Esophagus muscularis mucosa (tissue), 4 donors: ENCODE measurements around the gene PFKFB3.

Experiments used
- EP300 ChIP-seq: sonication (generic); formaldehyde crosslinking; IDR thresholded peaks from one replicate; pipeline ENCODE4 v1.6.1; 2017; ENCODE audit warnings: antibody characterized with exemption
- POLR2A ChIP-seq: fragments of 450-650 bp; IDR thresholded peaks from one replicate; pipeline ENCODE4 v1.6.1; 2017; ENCODE audit warnings: antibody characterized with exemption, moderate library complexity, mild to moderate bottlenecking, low read depth
- POLR2AphosphoS5 ChIP-seq, 2 donors: sonication (generic); formaldehyde crosslinking; IDR thresholded peaks; one replicate each; pipeline ENCODE4 v1.6.1; 2017; ENCODE audit warnings: antibody characterized with exemption in 2 of 2
- TF ChIP-seq, protein P1 (sequence below), 3 experiments: fragments of 200-600 bp in 2 of 3; fragments of 450-650 bp in 1 of 3; sonication (generic) in 2 of 3; IDR thresholded peaks; one replicate each; pipeline ENCODE4 v1.5.1; 2017 to 2019; ENCODE audit warnings: antibody characterized with exemption in 3 of 3, mild to moderate bottlenecking in 2 of 3, moderate library complexity in 1 of 3

DNA sequence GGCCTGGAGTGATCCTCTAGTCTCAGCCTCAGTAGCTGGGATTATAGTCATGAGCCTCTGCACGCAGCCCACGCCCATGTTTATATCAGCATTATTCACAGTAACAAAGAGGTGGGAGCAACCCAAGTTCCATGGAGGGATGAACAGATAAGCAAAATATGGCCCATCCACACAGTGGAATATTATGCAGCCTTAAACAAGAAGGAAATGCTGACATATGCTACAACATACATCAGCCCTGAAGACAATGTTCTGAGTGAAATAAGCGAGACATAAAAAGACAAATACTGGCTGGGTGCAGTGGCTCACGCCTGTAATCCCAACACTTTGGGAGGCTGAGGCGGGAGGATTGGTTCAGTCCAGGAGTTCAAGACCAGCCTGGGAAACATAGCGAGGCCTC is 21.5 kb upstream of the PFKFB3 start:
- TF ChIP-seq, protein P1, sequence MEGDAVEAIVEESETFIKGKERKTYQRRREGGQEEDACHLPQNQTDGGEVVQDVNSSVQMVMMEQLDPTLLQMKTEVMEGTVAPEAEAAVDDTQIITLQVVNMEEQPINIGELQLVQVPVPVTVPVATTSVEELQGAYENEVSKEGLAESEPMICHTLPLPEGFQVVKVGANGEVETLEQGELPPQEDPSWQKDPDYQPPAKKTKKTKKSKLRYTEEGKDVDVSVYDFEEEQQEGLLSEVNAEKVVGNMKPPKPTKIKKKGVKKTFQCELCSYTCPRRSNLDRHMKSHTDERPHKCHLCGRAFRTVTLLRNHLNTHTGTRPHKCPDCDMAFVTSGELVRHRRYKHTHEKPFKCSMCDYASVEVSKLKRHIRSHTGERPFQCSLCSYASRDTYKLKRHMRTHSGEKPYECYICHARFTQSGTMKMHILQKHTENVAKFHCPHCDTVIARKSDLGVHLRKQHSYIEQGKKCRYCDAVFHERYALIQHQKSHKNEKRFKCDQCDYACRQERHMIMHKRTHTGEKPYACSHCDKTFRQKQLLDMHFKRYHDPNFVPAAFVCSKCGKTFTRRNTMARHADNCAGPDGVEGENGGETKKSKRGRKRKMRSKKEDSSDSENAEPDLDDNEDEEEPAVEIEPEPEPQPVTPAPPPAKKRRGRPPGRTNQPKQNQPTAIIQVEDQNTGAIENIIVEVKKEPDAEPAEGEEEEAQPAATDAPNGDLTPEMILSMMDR (IDR thresholded peaks at IDR 0.05) = no peak
- TF ChIP-seq POLR2A (no peak), POLR2AphosphoS5 (IDR thresholded peaks at IDR 0.05) (no peak), EP300 (no peak)
